Ureter (tissue), 1 donor: ENCODE measurements around the gene MAP3K10. TPM values are rescaled to one million over a fixed set of nuclear protein-coding genes. Genes with fewer than 3 reads are reported as not detected.

ENCODE experiments used
- DNase-seq: peaks from one replicate; pipeline ENCODE4 v3.0.0-alpha.2; 2020; ENCODE audit warnings: low spot score
- total RNA-seq: library from RNA; stranded (reverse); gene quantifications from one replicate; pipeline ENCODE4 v1.2.4, GENCODE V29; 2023
- donor health status: DM: yes; HTN: yes; CAD: no.

Gene MAP3K10
- total RNA-seq, 1 donor from 2014 or later = 14.4 TPM

- DNase-seq = no peak
These were observed 17.1 kb upstream of the MAP3K10 start for GRCh38 chr19:40174092-40174491.

DNA sequence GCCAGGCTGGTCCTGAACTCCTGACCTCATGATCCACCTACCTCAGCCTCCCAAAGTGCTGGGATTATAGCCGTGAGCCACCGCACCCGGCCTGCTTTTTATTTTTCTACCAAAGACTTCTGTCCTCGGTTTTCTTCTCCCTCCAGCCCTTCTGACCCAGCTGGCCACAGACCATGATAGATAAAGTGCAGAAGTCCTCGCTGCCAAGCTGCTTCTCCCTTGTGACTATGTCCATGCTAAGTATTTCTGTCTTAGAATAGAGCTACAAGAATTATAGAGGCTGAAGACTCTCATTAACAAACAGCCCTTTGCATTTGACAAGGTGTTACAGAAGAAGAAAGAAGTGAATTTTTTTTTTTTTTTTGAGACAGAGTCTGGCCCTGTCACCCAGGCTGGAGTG, 15.4 kb upstream of the MAP3K10 start:
- no peak for DNase-seq

DNA sequence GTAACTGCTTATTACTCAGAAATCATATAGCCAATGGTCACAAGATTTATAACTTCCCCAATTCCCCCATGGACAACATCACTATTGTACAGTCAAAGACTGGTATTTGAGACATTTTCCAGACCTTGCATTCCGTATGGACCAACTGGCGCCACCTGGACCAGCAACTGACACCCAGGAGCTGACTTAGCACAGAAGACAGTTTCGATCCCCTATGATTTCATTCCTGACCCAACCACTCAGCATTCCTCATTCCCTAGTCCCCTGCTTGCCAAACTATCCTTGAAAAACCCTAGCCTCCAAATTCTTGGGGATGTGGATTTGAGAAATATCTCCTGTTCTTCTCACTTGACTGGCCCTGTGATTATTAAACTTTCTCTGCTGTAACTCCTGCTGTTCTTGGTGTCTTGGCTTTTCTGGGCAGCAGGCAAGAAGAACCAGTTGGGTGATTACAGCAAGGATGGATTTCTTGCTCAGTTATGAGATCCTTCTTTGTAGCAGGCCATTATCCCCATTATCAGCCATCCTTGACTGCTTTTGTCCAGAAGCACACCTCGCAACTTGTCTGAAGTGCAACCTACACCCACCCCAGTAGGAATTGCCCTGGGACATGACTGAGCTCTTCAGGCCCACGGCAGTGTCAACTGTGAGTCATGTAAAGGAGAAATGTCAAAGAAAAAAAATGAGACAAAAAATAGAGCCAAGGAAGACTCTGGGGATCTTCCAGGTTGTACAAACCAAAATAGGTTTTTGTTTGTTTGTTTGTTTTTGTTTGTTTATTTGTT, 13.7 kb upstream of the MAP3K10 start:
- DNase-seq = no peak

- DNase-seq = no peak
These were observed 12.5 kb upstream of the MAP3K10 start for GRCh38 chr19:40178756-40179155.

GRCh38 chr19:40184273-40184672, 7.0 kb upstream of the MAP3K10 start:
- DNase-seq = no peak

DNA sequence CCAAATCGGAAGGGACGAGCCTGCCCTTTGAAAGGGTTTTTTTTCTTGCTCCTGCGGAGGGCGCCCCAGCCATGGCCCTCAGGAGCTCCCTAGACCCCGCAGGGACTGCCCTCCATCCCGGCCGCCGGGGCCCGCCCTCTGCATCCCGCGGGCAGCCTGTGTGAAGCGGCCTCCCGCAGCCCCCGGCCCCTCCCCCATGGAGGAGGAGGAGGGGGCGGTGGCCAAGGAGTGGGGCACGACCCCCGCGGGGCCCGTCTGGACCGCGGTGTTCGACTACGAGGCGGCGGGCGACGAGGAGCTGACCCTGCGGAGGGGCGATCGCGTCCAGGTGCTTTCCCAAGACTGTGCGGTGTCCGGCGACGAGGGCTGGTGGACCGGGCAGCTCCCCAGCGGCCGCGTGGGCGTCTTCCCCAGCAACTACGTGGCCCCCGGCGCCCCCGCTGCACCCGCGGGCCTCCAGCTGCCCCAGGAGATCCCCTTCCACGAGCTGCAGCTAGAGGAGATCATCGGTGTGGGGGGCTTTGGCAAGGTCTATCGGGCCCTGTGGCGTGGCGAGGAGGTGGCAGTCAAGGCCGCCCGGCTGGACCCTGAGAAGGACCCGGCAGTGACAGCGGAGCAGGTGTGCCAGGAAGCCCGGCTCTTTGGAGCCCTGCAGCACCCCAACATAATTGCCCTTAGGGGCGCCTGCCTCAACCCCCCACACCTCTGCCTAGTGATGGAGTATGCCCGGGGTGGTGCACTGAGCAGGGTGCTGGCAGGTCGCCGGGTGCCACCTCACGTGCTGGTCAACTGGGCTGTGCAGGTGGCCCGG, 815 bp downstream of the MAP3K10 start:
- no peak for DNase-seq

DNA sequence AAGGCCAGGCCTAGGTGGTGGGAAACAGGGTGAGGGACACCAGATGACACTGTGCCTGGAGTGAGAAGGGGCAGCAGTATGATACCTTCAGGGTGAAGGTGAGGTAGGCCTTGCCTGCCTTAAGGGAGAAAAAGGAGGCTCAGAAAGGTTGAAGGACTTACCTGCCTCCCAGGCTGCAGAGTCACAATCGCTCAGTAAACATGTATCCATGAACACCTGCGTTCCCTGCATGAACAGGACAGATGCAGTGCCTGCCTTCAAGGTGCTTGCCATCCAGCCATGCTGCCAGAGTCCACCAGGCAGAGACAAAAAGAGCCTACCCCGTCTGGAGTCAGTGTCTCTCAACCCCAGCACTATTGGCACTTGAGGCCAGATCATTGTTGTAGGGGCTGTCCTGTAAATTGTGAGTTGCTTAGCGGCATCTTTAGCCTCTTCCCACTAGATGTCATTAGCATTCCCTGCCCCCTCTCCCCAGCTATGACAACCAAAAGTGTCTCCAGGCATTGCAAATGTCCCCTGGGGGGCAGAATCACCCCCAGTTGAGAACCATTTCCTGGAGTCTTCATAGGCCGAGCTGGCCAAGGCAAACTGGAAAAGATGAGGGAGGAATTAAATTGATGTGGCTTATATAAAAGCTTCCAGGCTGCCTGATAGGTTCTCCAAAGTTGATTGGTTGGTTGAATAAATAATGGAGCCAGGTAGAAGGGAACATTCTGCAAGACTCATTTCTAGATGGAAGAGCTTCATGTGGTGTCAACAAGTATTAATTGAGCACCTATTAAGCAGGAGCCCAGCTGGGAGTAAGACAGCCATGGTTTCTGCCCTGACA, 1.7 kb downstream of the MAP3K10 start:
- no peak for DNase-seq

DNA sequence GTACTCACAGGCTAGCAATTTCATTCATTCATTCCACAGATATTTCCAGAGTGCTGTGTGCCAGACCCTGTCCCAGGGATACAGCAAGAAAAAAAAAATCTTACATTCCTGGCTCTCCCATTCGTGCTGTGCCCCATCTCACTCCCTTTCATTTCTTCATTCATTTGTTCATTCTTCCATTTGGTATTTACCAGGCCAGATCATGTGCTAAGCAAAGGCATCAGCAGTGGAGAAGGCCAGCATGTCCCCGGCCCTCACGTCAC, 2.3 kb downstream of the MAP3K10 start:
- no peak for DNase-seq

DNA sequence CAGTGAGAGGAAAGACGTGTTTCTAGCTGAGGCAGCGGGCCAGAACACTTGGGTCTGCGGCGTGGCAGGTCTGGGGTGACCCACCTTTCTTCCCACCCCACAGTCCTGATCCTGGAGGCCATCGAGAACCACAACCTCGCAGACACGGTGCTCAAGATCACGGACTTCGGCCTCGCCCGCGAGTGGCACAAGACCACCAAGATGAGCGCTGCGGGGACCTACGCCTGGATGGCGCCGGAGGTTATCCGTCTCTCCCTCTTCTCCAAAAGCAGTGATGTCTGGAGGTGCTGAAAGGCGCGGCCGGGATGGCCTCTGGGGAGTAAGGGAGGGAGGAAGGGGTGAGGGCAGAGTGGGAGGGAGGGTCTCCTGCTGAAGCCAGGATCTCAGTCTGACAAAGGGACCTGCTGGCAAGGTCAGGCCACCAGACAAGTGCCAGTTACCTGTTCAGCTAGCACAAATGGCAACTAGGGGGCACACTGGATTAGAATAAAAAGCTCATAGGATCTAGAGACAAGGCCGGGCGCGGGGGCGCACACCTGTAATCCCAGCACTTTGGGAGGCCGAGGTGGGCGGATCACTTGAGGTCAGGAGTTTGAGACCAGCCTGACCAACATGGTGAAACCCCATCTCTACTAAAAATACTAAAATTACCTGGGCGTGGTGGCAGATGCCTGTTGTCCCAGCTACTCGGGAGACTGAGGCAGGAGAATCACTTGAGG, 7.2 kb downstream of the MAP3K10 start:
- DNase-seq = no peak

- no peak for DNase-seq
These were observed 9.3 kb downstream of the MAP3K10 start for GRCh38 chr19:40200341-40201099.

DNA sequence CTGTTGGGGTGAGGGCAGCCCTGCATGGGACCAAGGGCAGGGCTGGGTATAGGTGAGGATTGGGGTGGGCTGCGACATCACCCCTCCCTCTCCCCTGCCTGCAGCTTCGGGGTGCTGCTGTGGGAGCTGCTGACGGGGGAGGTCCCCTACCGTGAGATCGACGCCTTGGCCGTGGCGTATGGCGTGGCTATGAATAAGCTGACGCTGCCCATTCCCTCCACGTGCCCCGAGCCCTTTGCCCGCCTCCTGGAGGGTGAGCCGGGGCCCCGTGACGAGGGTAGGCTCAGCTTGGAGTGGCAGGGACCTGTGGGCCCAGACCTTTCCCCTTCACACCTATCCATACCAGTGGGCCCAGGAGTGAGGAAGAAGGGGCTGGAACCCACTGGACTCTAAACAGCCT, 13.2 kb downstream of the MAP3K10 start:
- no peak for DNase-seq

GRCh38 chr19:40205760-40206159, 14.5 kb downstream of the MAP3K10 start:
- no peak for DNase-seq

- DNase-seq = no peak
These were observed 17.4 kb downstream of the MAP3K10 start for GRCh38 chr19:40208602-40209001.

DNA sequence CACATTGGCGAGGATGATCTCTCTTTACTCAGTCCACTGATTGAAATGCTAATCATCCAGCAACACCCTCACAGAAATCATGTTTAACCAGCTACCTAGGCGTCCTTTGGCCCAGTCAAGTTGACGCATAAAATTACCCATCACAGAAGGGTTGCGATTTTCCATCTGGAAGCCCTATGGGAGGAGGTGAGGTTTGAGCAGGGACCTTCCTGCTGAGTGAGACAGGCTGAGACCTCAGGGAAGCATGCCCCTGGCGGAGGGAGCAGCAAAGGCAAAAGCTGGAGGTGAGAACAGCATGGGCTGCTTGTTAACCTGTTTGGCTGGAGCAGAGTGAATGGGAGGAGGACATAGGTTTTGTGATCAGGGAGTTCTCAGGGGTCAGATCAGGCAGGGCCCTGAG, 19.7 kb downstream of the MAP3K10 start:
- DNase-seq = no peak

GRCh38 chr19:40213251-40213829, 22.1 kb downstream of the MAP3K10 start:
- no peak for DNase-seq

DNA sequence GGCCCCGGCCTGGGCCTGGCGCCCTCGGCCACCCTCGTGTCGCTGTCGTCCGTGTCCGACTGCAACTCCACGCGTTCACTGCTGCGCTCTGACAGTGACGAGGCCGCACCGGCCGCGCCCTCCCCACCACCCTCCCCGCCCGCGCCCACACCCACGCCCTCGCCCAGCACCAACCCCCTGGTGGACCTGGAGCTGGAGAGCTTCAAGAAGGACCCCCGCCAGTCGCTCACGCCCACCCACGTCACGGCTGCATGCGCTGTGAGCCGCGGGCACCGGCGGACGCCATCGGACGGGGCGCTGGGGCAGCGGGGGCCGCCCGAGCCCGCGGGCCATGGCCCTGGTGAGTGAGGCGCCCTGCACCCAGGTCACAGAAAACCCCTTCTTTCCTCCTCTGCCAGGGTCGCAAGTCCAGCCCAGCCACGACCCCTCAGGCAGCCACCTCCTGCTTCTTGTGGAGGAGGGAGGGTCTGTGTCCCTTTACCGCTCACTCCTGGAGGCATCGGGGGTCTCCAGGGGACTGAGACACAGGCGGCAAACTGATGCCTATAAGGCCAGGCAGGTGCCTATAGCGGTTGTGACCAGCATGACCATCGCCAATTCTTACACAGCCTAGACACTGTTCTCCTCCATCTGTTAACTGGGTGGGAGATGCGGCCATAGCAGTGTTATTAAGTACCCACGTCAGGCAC, 22.8 kb downstream of the MAP3K10 start:
- no peak for DNase-seq

DNA sequence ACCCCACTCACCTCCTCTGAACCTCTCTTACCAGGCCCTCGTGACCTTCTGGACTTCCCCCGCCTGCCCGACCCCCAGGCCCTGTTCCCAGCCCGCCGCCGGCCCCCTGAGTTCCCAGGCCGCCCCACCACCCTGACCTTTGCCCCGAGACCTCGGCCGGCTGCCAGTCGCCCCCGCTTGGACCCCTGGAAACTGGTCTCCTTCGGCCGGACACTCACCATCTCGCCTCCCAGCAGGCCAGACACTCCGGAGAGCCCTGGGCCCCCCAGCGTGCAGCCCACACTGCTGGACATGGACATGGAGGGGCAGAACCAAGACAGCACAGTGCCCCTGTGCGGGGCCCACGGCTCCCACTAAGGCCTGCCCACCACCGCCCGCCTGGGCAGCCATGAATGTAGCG, 23.7 kb downstream of the MAP3K10 start:
- DNase-seq = no peak

DNA sequence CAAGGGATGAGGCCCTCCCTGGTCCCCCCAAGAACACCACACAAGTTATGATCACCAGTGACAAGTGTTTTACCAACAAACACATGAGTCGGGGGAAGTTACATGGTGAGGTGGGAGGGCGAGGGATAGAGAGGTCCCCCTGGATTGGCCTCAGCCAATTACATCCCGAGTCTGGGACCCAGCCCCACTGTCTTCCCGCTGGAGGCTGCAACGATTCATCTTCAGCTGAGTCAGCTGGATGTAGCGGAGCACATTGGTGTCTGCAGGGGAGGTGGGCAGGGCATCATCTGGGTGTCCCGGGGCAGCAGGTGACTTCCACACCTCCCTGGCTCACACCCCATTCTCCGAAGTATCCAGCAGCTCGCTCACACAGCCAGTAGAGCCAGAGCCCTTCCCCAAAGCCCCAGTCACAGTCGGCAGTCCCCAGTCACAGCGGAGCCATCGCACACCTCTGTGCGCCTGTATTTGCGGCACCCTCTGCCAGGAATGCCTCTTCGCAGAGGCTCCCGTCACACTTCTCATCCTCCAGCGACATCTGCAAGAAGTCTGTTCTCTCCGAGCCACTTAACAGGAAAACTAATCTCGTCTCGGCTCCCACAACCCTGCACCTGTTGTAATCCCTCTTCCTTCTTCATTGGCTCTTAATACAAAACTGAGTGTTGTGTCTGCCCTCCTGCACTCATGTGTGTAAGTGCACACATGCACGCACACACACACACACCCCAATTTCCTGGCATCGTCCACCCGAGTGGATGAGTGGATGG, 25.0 kb downstream of the MAP3K10 start:
- no peak for DNase-seq

GRCh38 chr19:40216777-40217026, 25.5 kb downstream of the MAP3K10 start:
- DNase-seq = no peak
